Body of pancreas (tissue), 4 donors: ENCODE results near the gene DCAF8L1.

ENCODE experiments used
- POLR2A ChIP-seq, 3 donors: fragments of 450-650 bp; IDR thresholded peaks; one replicate each; pipeline ENCODE4 v1.6.1; 2016; ENCODE audit warnings: antibody characterized with exemption in 3 of 3, mild to moderate bottlenecking in 2 of 3
- TF ChIP-seq, protein P1 (sequence below), 7 experiments: fragments of 450-650 bp in 4 of 7; fragments of 200-600 bp in 3 of 7; sonication (generic) in 3 of 7; IDR thresholded peaks; one replicate each; pipeline ENCODE4 v1.5.1; 2016 to 2019; ENCODE audit warnings: antibody characterized with exemption in 7 of 7

DNA sequence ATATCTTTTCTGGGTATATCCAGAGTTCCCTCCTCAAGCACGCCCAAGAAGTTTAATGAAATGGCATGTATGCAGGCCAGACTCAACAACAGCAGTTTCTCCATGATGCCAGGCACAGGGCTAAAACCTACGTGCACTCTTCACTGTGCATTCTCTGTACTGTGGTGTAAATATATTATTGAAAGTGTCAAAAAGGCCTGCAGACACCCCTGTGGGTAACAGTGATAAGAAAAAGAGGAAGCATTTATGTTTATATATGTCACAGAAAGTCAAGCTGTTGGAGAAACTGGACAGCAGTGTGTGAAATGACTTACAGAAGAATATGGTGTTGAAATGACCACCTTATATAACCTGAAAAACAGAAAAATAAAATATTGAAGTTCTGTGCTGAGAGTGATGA lies 29.6 kb upstream of the DCAF8L1 start:
- TF ChIP-seq, protein P1, sequence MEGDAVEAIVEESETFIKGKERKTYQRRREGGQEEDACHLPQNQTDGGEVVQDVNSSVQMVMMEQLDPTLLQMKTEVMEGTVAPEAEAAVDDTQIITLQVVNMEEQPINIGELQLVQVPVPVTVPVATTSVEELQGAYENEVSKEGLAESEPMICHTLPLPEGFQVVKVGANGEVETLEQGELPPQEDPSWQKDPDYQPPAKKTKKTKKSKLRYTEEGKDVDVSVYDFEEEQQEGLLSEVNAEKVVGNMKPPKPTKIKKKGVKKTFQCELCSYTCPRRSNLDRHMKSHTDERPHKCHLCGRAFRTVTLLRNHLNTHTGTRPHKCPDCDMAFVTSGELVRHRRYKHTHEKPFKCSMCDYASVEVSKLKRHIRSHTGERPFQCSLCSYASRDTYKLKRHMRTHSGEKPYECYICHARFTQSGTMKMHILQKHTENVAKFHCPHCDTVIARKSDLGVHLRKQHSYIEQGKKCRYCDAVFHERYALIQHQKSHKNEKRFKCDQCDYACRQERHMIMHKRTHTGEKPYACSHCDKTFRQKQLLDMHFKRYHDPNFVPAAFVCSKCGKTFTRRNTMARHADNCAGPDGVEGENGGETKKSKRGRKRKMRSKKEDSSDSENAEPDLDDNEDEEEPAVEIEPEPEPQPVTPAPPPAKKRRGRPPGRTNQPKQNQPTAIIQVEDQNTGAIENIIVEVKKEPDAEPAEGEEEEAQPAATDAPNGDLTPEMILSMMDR (IDR thresholded peaks at IDR 0.05): no peak
- TF ChIP-seq POLR2A (IDR thresholded peaks at IDR 0.05): no peak
